Mucosa of rectum (tissue), 2 donors: ENCODE data around the gene IRF8.
"Not testable (repeated sequence)": the region's sequence is repeated elsewhere in the genome, so short reads cannot be mapped to it uniquely, and the experiment has no call there.

Experiments
- H3K27ac ChIP-seq, 2 donors: one replicate each; pipeline ENCODE4 v1.7.0; 2013; ENCODE audit warnings: inconsistent platforms in 2 of 2, low read depth in 2 of 2, low read length in 2 of 2
- H3K27me3 ChIP-seq, 2 donors: one replicate each; pipeline ENCODE4 v1.7.0; 2013; ENCODE audit warnings: low read length in 2 of 2; ENCODE audit not compliant: control insufficient read depth in 2 of 2, insufficient read depth in 2 of 2
- H3K36me3 ChIP-seq, 2 donors: one replicate each; pipeline ENCODE4 v1.7.0; 2013; ENCODE audit warnings: low read length in 2 of 2; ENCODE audit not compliant: control insufficient read depth in 2 of 2, insufficient read depth in 2 of 2
- H3K4me1 ChIP-seq, 2 donors: one replicate each; pipeline ENCODE4 v1.7.0; 2013; ENCODE audit warnings: low read length in 2 of 2, mild to moderate bottlenecking in 1 of 2; ENCODE audit not compliant: control insufficient read depth in 2 of 2, insufficient read depth in 2 of 2
- H3K4me3 ChIP-seq, 2 donors: one replicate each; pipeline ENCODE4 v1.7.0; 2013; ENCODE audit warnings: low read length in 2 of 2
- H3K9ac ChIP-seq, 2 donors: one replicate each; pipeline ENCODE4 v1.7.0; 2013; ENCODE audit warnings: low read length in 2 of 2, low read depth in 1 of 2, mild to moderate bottlenecking in 1 of 2
- H3K9me3 ChIP-seq, 2 donors: one replicate each; pipeline ENCODE4 v1.7.0; 2013; ENCODE audit warnings: low read length in 2 of 2; ENCODE audit not compliant: control insufficient read depth in 2 of 2
- donor health status: healthy.
- donor health status: Normal muscosa, but diverticular disease.

Gene IRF8

GRCh38 chr16:85858571-85858970, 40.4 kb upstream of the IRF8 start:
- H3K27me3 ChIP-seq, H3K9me3 ChIP-seq: not testable (repeated sequence)

GRCh38 chr16:85858984-85859817, 39.8 kb upstream of the IRF8 start:
- no peaks in the 10 kb centered on the region for H3K27me3 ChIP-seq
- H3K9ac ChIP-seq: no peak overlapping the region
- H3K4me3 ChIP-seq: no peak overlapping the region
- no peaks in the 10 kb centered on the region for H3K4me1 ChIP-seq
- H3K27ac ChIP-seq: no peak overlapping the region
- H3K36me3 ChIP-seq: no peaks in the 10 kb centered on the region
- H3K9me3 ChIP-seq: no peaks in the 10 kb centered on the region

More at GRCh38 chr16:85858571-85858970, 40.4 kb upstream of the IRF8 start:
- H3K36me3 ChIP-seq, H3K27ac ChIP-seq, H3K9ac ChIP-seq, H3K4me1 ChIP-seq, H3K4me3 ChIP-seq: not testable (repeated sequence)

GRCh38 chr16:85859818-85860125, 39.2 kb upstream of the IRF8 start:
- H3K9ac ChIP-seq: no peak overlapping the region
- H3K4me3 ChIP-seq: no peak overlapping the region
- H3K4me1 ChIP-seq: no peaks in the 10 kb centered on the region
- H3K27me3 ChIP-seq: no peaks in the 10 kb centered on the region
- no peak overlapping the region for H3K27ac ChIP-seq
- H3K36me3 ChIP-seq: no peaks in the 10 kb centered on the region
- H3K9me3 ChIP-seq: no peaks in the 10 kb centered on the region

- Histone ChIP-seq H3K36me3 (no peaks in the 10 kb centered on the region), H3K27me3 (no peaks in the 10 kb centered on the region)
These were observed 38.4 kb upstream of the IRF8 start for GRCh38 chr16:85860413-85861094.

GRCh38 chr16:85861095-85861825, 37.7 kb upstream of the IRF8 start:
- Histone ChIP-seq H3K9ac (no peak overlapping the region), H3K27ac (no peak overlapping the region), H3K4me3 (no peak overlapping the region), H3K4me1 (no peaks in the 10 kb centered on the region), H3K9me3 (no peaks in the 10 kb centered on the region), H3K36me3 (no peaks in the 10 kb centered on the region), H3K27me3 (no peaks in the 10 kb centered on the region)

More at GRCh38 chr16:85860413-85861094, 38.4 kb upstream of the IRF8 start:
- no peaks in the 10 kb centered on the region for H3K9me3 ChIP-seq
- H3K4me3 ChIP-seq: no peak overlapping the region
- H3K27ac ChIP-seq: no peak overlapping the region
- no peaks in the 10 kb centered on the region for H3K4me1 ChIP-seq
- no peak overlapping the region for H3K9ac ChIP-seq

GRCh38 chr16:85862476-85863383, 36.2 kb upstream of the IRF8 start:
- Histone ChIP-seq H3K36me3 (no peaks in the 10 kb centered on the region), H3K27me3 (no peaks in the 10 kb centered on the region), H3K9ac (no peak overlapping the region), H3K4me3 (no peak overlapping the region), H3K4me1 (peaks cover 0 to 3% of the 10 kb centered on the region in 2 donors), H3K9me3 (no peaks in the 10 kb centered on the region), H3K27ac (no peak overlapping the region)

GRCh38 chr16:85863384-85863774, 35.6 kb upstream of the IRF8 start:
- H3K4me1 ChIP-seq: peaks cover 0 to 3% of the 10 kb centered on the region in 2 donors
- H3K27me3 ChIP-seq: no peaks in the 10 kb centered on the region

GRCh38 chr16:85864965-85865364, 34.0 kb upstream of the IRF8 start:
- H3K27ac ChIP-seq: no peak overlapping the region
- H3K4me3 ChIP-seq: no peak overlapping the region
- H3K36me3 ChIP-seq: no peaks in the 10 kb centered on the region
- peaks cover 0 to 3% of the 10 kb centered on the region in 2 donors for H3K4me1 ChIP-seq
- H3K27me3 ChIP-seq: no peaks in the 10 kb centered on the region
- no peak overlapping the region for H3K9ac ChIP-seq
- H3K9me3 ChIP-seq: no peaks in the 10 kb centered on the region

More at GRCh38 chr16:85863384-85863774, 35.6 kb upstream of the IRF8 start:
- no peak overlapping the region for H3K27ac ChIP-seq
- no peaks in the 10 kb centered on the region for H3K36me3 ChIP-seq
- no peak overlapping the region for H3K4me3 ChIP-seq
- no peaks in the 10 kb centered on the region for H3K9me3 ChIP-seq
- H3K9ac ChIP-seq: no peak overlapping the region

- Histone ChIP-seq H3K4me1 (peaks cover 0 to 3% of the 10 kb centered on the region in 2 donors), H3K27ac (no peak overlapping the region), H3K27me3 (no peaks in the 10 kb centered on the region), H3K9ac (no peak overlapping the region), H3K9me3 (no peaks in the 10 kb centered on the region), H3K4me3 (no peak overlapping the region), H3K36me3 (no peaks in the 10 kb centered on the region)
These were observed 31.8 kb upstream of the IRF8 start for GRCh38 chr16:85867189-85867588.
